DOHH2 (cell line): ENCODE measurements around the gene PTPN22.

ENCODE experiments used
- H3F3A ChIP-seq: fragments of 200-600 bp; sonication (generic), shearing (Covaris generic); 2 replicates; pipeline ENCODE4 v1.6.0; 2016; ENCODE audit warnings: antibody characterized with exemption, mild to moderate bottlenecking; ENCODE audit not compliant: control insufficient read depth, insufficient read depth
- H3K27ac ChIP-seq: fragments of 200-600 bp; sonication (generic); 2 replicates; pipeline ENCODE4 v1.5.1; 2014; ENCODE audit warnings: low read depth, mild to moderate bottlenecking, low read length, moderate library complexity
- H3K27me3 ChIP-seq: fragments of 200-600 bp; sonication (generic); 2 replicates; pipeline ENCODE4 v1.6.1; 2014; ENCODE audit warnings: mild to moderate bottlenecking, low read length, mixed read lengths; ENCODE audit not compliant: control insufficient read depth
- H3K36me3 ChIP-seq: fragments of 200-600 bp; sonication (generic); 2 replicates; pipeline ENCODE4 v1.6.1; 2014; ENCODE audit warnings: mild to moderate bottlenecking, low read length, moderate library complexity, mixed read lengths; ENCODE audit not compliant: control insufficient read depth
- H3K4me1 ChIP-seq: fragments of 200-600 bp; sonication (generic); 2 replicates; pipeline ENCODE4 v1.6.1; 2014; ENCODE audit warnings: mild to moderate bottlenecking, low read length, mixed read lengths; ENCODE audit not compliant: control insufficient read depth
- H3K4me2 ChIP-seq: fragments of 200-600 bp; sonication (generic); 2 replicates; pipeline ENCODE4 v1.6.0; 2014; ENCODE audit warnings: mild to moderate bottlenecking, low read length, moderate library complexity
- H3K4me3 ChIP-seq: fragments of 200-600 bp; sonication (generic); 2 replicates; pipeline ENCODE4 v1.5.1; 2014; ENCODE audit warnings: mild to moderate bottlenecking, low read length, mixed read lengths
- H3K79me2 ChIP-seq: fragments of 200-600 bp; sonication (generic); 2 replicates; pipeline ENCODE4 v1.6.1; 2014; ENCODE audit warnings: mild to moderate bottlenecking, low read length, mixed read lengths; ENCODE audit not compliant: control insufficient read depth
- H3K9me2 ChIP-seq: fragments of 200-600 bp; sonication (generic); replicated peaks from 2 replicates; pipeline ENCODE4 v1.6.1; 2014; ENCODE audit warnings: mild to moderate bottlenecking, low read length, mixed read lengths; ENCODE audit not compliant: control insufficient read depth
- H3K9me3 ChIP-seq: fragments of 200-600 bp; sonication (generic); 2 replicates; pipeline ENCODE4 v1.6.1; 2014; ENCODE audit warnings: antibody characterized with exemption, low read length, mixed read lengths; ENCODE audit not compliant: control insufficient read depth, insufficient read depth
- H4K20me1 ChIP-seq: fragments of 200-600 bp; sonication (generic); 2 replicates; pipeline ENCODE4 v1.6.0; 2014; ENCODE audit warnings: low read depth, mild to moderate bottlenecking, antibody characterized with exemption, low read length, moderate library complexity; ENCODE audit not compliant: control insufficient read depth, insufficient read depth
- EZH2phosphoT487 ChIP-seq: fragments of 200-600 bp; sonication (generic); IDR thresholded peaks from 2 replicates; pipeline ENCODE4 v1.6.1; 2017; ENCODE audit warnings: borderline replicate concordance, mild to moderate bottlenecking, antibody characterized with exemption, low read length, moderate library complexity, mixed read lengths
- TF ChIP-seq, protein P1 (sequence below): fragments of 200-600 bp; sonication (generic); IDR thresholded peaks from one replicate; pipeline ENCODE4 v1.5.1; 2014; ENCODE audit warnings: antibody characterized with exemption, mild to moderate bottlenecking, low read depth, low read length; ENCODE audit not compliant: poor library complexity, severe bottlenecking

PTPN22 gene

DNA sequence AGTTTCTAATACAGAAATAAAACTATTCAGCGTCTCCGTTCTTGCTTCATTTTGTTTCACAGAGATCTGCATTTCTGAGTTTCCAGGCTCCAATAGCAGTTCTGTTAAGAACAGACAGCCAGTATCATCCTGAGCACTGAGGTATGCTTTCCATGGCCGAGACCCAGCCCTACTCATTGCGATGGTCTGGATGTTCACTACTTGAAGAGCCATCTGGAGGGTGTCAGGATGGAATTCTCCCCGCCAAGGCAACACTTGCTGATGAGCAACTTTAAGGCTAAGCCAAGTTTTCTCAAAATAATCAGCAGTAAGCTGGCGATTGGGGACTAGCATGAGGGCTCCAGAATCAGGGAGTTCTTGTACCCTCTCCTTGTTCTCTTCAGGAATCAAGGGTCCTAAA is 23.6 kb upstream of the PTPN22 start:
- no peak overlapping the region for H3K4me2 ChIP-seq
- peaks cover 64% of the 10 kb centered on the region for H3K36me3 ChIP-seq
- no peaks in the 10 kb centered on the region for H3K9me2 ChIP-seq

DNA sequence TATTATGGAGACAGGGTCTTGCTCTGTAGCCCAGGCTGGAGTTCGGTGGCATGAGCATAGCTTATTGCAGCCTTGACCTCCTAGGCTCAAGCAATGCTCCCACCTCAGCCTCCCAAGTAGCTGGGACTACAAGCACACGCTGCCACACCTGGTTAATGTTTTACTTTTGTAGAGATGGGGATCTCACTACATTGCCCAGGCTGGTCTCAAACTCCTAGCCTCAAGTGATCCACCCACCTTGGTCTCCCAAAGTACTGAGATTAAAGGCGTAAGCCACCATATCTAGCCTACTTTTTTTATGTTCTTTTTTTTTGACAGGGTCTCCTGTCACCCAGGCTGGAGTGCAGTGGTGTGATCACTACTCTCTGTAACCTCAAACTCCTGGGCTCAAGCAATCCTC is 21.8 kb upstream of the PTPN22 start:
- Histone ChIP-seq H3K9me3 (no peaks in the 10 kb centered on the region), H3K9me2 (no peaks in the 10 kb centered on the region), H3K4me2 (no peak overlapping the region), H3K27me3 (no peaks in the 10 kb centered on the region), H3K4me3 (no peak overlapping the region), H3K79me2 (no peaks in the 10 kb centered on the region), H3K36me3 (peaks cover 46% of the 10 kb centered on the region), H3K27ac (no peak overlapping the region), H3F3A (no peaks in the 10 kb centered on the region; the same call in 1 of the 2 replicates), H3K4me1 (peaks cover 3% of the 10 kb centered on the region; the same call in 1 of the 2 replicates), H4K20me1 (no peaks in the 10 kb centered on the region)
- no peak for TF ChIP-seq EZH2phosphoT487
- TF ChIP-seq, protein P1, sequence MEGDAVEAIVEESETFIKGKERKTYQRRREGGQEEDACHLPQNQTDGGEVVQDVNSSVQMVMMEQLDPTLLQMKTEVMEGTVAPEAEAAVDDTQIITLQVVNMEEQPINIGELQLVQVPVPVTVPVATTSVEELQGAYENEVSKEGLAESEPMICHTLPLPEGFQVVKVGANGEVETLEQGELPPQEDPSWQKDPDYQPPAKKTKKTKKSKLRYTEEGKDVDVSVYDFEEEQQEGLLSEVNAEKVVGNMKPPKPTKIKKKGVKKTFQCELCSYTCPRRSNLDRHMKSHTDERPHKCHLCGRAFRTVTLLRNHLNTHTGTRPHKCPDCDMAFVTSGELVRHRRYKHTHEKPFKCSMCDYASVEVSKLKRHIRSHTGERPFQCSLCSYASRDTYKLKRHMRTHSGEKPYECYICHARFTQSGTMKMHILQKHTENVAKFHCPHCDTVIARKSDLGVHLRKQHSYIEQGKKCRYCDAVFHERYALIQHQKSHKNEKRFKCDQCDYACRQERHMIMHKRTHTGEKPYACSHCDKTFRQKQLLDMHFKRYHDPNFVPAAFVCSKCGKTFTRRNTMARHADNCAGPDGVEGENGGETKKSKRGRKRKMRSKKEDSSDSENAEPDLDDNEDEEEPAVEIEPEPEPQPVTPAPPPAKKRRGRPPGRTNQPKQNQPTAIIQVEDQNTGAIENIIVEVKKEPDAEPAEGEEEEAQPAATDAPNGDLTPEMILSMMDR, result no peak

More for the DNA sequence above, 23.6 kb upstream of the PTPN22 start:
- Histone ChIP-seq H3F3A (no peaks in the 10 kb centered on the region; the same call in 1 of the 2 replicates), H3K27me3 (no peaks in the 10 kb centered on the region), H3K27ac (no peak overlapping the region), H3K4me1 (peaks cover 3% of the 10 kb centered on the region; the same call in 1 of the 2 replicates), H3K79me2 (no peaks in the 10 kb centered on the region), H4K20me1 (no peaks in the 10 kb centered on the region), H3K4me3 (no peak overlapping the region), H3K9me3 (no peaks in the 10 kb centered on the region)
- TF ChIP-seq EZH2phosphoT487, result no peak
- TF ChIP-seq, protein P1, result no peak

DNA sequence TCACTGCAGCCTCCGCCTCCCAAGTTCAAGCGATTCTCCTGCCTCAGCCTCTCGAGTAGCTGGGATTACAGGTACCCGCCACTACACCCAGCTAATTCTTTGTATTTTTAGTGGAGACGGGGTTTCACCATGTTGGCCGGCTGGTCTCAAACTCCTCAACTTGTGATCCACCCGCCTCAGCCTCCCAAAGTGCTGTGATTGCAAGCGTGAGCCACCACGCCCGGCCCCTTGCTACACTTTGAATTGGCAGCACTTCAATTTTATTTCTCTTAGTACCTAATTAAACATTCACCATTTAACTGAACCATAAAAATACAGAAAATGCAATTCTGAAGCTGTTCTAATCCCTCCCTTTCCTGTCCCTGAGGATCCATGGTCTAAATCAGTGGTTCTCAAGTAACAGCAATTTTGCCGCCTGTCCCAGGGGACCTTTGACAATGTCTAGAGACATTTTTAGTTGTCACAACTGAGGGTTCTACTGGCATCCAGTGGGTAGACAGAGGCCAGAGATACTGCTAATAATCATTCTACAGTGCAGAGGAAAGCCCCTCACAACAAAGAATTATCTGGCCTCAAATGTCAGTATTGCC is 20.2 kb upstream of the PTPN22 start:
- no peak overlapping the region for H3K4me2 ChIP-seq
- no peaks in the 10 kb centered on the region for H3K27me3 ChIP-seq
- no peak overlapping the region for H3K4me3 ChIP-seq
- no peak overlapping the region for H3K27ac ChIP-seq
- TF ChIP-seq EZH2phosphoT487, result no peak
- TF ChIP-seq, protein P1, result no peak
- no peaks in the 10 kb centered on the region for H4K20me1 ChIP-seq
- peaks cover 3% of the 10 kb centered on the region; the same call in 1 of the 2 replicates for H3K4me1 ChIP-seq
- no peaks in the 10 kb centered on the region; the same call in 1 of the 2 replicates for H3F3A ChIP-seq
- H3K9me3 ChIP-seq, result no peaks in the 10 kb centered on the region
- H3K36me3 ChIP-seq, result peaks cover 32% of the 10 kb centered on the region
- H3K9me2 ChIP-seq, result no peaks in the 10 kb centered on the region
- no peaks in the 10 kb centered on the region for H3K79me2 ChIP-seq
